ENCODE measurements around the gene NT5E.

- TF ChIP-seq CTCF (IDR thresholded peaks at IDR 0.05; ENCODE audit: low read depth, low read length, poor library complexity, severe bottlenecking) (no peak), EZH2phosphoT487 (IDR thresholded peaks at IDR 0.05; ENCODE audit: borderline replicate concordance, low read length) (no peak)
Observed at GRCh38 chr6:85479208-85479607, 29.3 kb downstream of the NT5E start.
